Neural cell (in vitro differentiated cells): ENCODE measurements around the gene DTD1. TPM values are rescaled to one million over a fixed set of nuclear protein-coding genes. Genes with fewer than 3 reads are reported as not detected.

Experiments used
- H2AFZ ChIP-seq: fragments of 200-600, 300-800 bp; sonication (generic), shearing (Covaris generic); 2 replicates; pipeline ENCODE4 v1.6.0; 2014; ENCODE audit warnings: low read depth, mild to moderate bottlenecking, antibody characterized with exemption, low read length, moderate library complexity
- H3F3A ChIP-seq: fragments of 200-600 bp; shearing (Covaris generic); 2 replicates; pipeline ENCODE4 v1.6.1; 2016; ENCODE audit warnings: mild to moderate bottlenecking, moderate library complexity, mixed read lengths, antibody characterized with exemption, low read length; ENCODE audit not compliant: insufficient read depth, poor library complexity, severe bottlenecking
- H3K27ac ChIP-seq: fragments of 200-600, 300-800 bp; sonication (generic), shearing (Covaris generic); 2 replicates; pipeline ENCODE4 v1.5.1; 2014; ENCODE audit warnings: mild to moderate bottlenecking, low read length, moderate library complexity
- H3K27me3 ChIP-seq: fragments of 300-800, 200-600 bp; sonication (generic), shearing (Covaris generic); 2 replicates; pipeline ENCODE4 v1.6.0; 2014; ENCODE audit warnings: mild to moderate bottlenecking, low read depth, low read length, moderate library complexity; ENCODE audit not compliant: insufficient read depth
- H3K36me3 ChIP-seq: fragments of 300-800, 200-600 bp; sonication (generic), shearing (Covaris generic); 2 replicates; pipeline ENCODE4 v1.5.1; 2014; ENCODE audit warnings: mild to moderate bottlenecking, antibody characterized with exemption, low read length, moderate library complexity; ENCODE audit not compliant: insufficient read depth
- H3K4me2 ChIP-seq: fragments of 300-800, 200-600 bp; sonication (generic), shearing (Covaris generic); 2 replicates; pipeline ENCODE4 v1.6.0; 2014; ENCODE audit warnings: mild to moderate bottlenecking, low read length
- H3K4me3 ChIP-seq: fragments of 300-800, 200-600 bp; sonication (generic), shearing (Covaris generic); 2 replicates; pipeline ENCODE4 v1.5.1; 2014; ENCODE audit warnings: mild to moderate bottlenecking, low read length, moderate library complexity
- H3K79me2 ChIP-seq: fragments of 200-600 bp; shearing (Covaris generic); replicated peaks from 2 replicates; pipeline ENCODE4 v1.6.0; 2014; ENCODE audit warnings: mild to moderate bottlenecking, low read length, moderate library complexity; ENCODE audit not compliant: insufficient read depth
- H3K9ac ChIP-seq: fragments of 300-800, 200-600 bp; sonication (generic), shearing (Covaris generic); 2 replicates; pipeline ENCODE4 v1.6.1; 2016; ENCODE audit warnings: mild to moderate bottlenecking, low read length, mixed read lengths
- H3K9me2 ChIP-seq: fragments of 200-600 bp; shearing (Covaris generic); 2 replicates; pipeline ENCODE4 v1.6.1; 2016; ENCODE audit warnings: mild to moderate bottlenecking, low read length, mixed read lengths; ENCODE audit not compliant: insufficient read depth
- H3K9me3 ChIP-seq: fragments of 200-600, 300-800 bp; sonication (generic), shearing (Covaris generic); 2 replicates; pipeline ENCODE4 v1.6.1; 2016; ENCODE audit warnings: mild to moderate bottlenecking, mixed run types, low read length, moderate library complexity, mixed read lengths
- H4K20me1 ChIP-seq: fragments of 200-600 bp; shearing (Covaris generic); 2 replicates; pipeline ENCODE4 v1.6.1; 2016; ENCODE audit warnings: mild to moderate bottlenecking, mixed run types; ENCODE audit not compliant: insufficient read depth
- EP300 ChIP-seq: fragments of 450-650 bp; conservative IDR thresholded peaks from 2 replicates; pipeline ENCODE4 v1.6.1; 2014; ENCODE audit warnings: antibody characterized with exemption, mild to moderate bottlenecking, moderate library complexity; ENCODE audit not compliant: poor library complexity, severe bottlenecking
- EZH2 ChIP-seq: fragments of 200-600, 300-800 bp; shearing (Covaris generic), sonication (generic); IDR thresholded peaks from 2 replicates; pipeline ENCODE4 v1.6.1; 2014; ENCODE audit warnings: antibody characterized with exemption, low read length, borderline replicate concordance, mild to moderate bottlenecking; ENCODE audit not compliant: insufficient read depth, poor library complexity, severe bottlenecking
- MXI1 ChIP-seq: fragments of 450-650 bp; conservative IDR thresholded peaks from 2 replicates; pipeline ENCODE4 v1.6.1; 2014; ENCODE audit warnings: antibody characterized with exemption, mild to moderate bottlenecking; ENCODE audit not compliant: poor library complexity, severe bottlenecking
- POLR2AphosphoS5 ChIP-seq: IDR thresholded peaks from 2 replicates; pipeline ENCODE4 v1.6.1; 2012
- RAD21 ChIP-seq: fragments of 450-650 bp; conservative IDR thresholded peaks from 2 replicates; pipeline ENCODE4 v1.6.1; 2014; ENCODE audit warnings: antibody characterized with exemption, mild to moderate bottlenecking, moderate library complexity
- SMC3 ChIP-seq: fragments of 450-650 bp; conservative IDR thresholded peaks from 2 replicates; pipeline ENCODE4 v1.6.1; 2014; ENCODE audit warnings: antibody characterized with exemption, mild to moderate bottlenecking, moderate library complexity; ENCODE audit not compliant: poor library complexity
- TAF1 ChIP-seq: IDR thresholded peaks from 2 replicates; pipeline ENCODE4 v1.6.1; 2012; ENCODE audit warnings: low read depth
- polyA plus RNA-seq: library from polyadenylated mRNA; depleted of rRNA; stranded (reverse); fragments of >200 nt; gene quantifications from 2 replicates; pipeline ENCODE4 v1.2.3, GENCODE V29; 2014
- TF ChIP-seq, protein P1 (sequence below): IDR thresholded peaks from 2 replicates; pipeline ENCODE4 v1.6.1; 2012; ENCODE audit warnings: borderline replicate concordance
- TF ChIP-seq, protein P2 (sequence below): fragments of 450-650 bp; IDR thresholded peaks from 2 replicates; pipeline ENCODE4 v1.5.1; 2014; ENCODE audit warnings: antibody characterized with exemption, mild to moderate bottlenecking, moderate library complexity; ENCODE audit not compliant: poor library complexity, severe bottlenecking

Gene DTD1
- polyA plus RNA-seq, 1 donor from 2014 or later, result 337 TPM

DNA sequence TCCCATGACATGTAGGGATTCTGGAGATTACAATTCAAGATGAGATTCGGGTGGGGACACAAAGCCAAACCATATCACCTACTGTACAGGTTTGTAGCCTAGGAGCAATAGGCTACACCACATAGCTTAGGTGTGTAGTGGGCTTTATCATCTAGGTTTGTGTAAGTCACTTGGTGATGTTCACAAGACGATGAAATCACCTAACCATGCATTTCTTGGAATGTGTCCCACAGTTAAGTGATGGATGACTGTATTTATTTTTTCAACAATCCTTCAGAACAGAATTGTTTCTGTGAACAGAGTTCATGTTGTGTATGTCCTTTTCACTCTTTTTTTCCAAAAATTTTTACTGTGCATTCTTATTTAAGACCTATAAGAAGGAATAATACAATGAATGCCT is 76.1 kb downstream of the DTD1 start:
- Histone ChIP-seq H3K9me2 (no peaks in the 10 kb centered on the region), H3K36me3 (no peaks in the 10 kb centered on the region), H3K27me3 (no peaks in the 10 kb centered on the region), H3K27ac (no peak overlapping the region), H3K4me2 (no peak overlapping the region), H2AFZ (no peak overlapping the region), H3F3A (no peaks in the 10 kb centered on the region), H3K79me2 (no peaks in the 10 kb centered on the region), H3K9me3 (no peaks in the 10 kb centered on the region), H3K4me3 (no peak overlapping the region), H3K9ac (no peak overlapping the region), H4K20me1 (no peaks in the 10 kb centered on the region)
- no peak for TF ChIP-seq POLR2AphosphoS5
- no peak for TF ChIP-seq MXI1
- no peak for TF ChIP-seq SMC3
- no peak for TF ChIP-seq TAF1
- TF ChIP-seq EP300, result no peak
- TF ChIP-seq RAD21, result no peak
- TF ChIP-seq, protein P1, sequence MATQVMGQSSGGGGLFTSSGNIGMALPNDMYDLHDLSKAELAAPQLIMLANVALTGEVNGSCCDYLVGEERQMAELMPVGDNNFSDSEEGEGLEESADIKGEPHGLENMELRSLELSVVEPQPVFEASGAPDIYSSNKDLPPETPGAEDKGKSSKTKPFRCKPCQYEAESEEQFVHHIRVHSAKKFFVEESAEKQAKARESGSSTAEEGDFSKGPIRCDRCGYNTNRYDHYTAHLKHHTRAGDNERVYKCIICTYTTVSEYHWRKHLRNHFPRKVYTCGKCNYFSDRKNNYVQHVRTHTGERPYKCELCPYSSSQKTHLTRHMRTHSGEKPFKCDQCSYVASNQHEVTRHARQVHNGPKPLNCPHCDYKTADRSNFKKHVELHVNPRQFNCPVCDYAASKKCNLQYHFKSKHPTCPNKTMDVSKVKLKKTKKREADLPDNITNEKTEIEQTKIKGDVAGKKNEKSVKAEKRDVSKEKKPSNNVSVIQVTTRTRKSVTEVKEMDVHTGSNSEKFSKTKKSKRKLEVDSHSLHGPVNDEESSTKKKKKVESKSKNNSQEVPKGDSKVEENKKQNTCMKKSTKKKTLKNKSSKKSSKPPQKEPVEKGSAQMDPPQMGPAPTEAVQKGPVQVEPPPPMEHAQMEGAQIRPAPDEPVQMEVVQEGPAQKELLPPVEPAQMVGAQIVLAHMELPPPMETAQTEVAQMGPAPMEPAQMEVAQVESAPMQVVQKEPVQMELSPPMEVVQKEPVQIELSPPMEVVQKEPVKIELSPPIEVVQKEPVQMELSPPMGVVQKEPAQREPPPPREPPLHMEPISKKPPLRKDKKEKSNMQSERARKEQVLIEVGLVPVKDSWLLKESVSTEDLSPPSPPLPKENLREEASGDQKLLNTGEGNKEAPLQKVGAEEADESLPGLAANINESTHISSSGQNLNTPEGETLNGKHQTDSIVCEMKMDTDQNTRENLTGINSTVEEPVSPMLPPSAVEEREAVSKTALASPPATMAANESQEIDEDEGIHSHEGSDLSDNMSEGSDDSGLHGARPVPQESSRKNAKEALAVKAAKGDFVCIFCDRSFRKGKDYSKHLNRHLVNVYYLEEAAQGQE, result no peak
- TF ChIP-seq, protein P2, sequence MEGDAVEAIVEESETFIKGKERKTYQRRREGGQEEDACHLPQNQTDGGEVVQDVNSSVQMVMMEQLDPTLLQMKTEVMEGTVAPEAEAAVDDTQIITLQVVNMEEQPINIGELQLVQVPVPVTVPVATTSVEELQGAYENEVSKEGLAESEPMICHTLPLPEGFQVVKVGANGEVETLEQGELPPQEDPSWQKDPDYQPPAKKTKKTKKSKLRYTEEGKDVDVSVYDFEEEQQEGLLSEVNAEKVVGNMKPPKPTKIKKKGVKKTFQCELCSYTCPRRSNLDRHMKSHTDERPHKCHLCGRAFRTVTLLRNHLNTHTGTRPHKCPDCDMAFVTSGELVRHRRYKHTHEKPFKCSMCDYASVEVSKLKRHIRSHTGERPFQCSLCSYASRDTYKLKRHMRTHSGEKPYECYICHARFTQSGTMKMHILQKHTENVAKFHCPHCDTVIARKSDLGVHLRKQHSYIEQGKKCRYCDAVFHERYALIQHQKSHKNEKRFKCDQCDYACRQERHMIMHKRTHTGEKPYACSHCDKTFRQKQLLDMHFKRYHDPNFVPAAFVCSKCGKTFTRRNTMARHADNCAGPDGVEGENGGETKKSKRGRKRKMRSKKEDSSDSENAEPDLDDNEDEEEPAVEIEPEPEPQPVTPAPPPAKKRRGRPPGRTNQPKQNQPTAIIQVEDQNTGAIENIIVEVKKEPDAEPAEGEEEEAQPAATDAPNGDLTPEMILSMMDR, result no peak
- TF ChIP-seq EZH2, result no peak

DNA sequence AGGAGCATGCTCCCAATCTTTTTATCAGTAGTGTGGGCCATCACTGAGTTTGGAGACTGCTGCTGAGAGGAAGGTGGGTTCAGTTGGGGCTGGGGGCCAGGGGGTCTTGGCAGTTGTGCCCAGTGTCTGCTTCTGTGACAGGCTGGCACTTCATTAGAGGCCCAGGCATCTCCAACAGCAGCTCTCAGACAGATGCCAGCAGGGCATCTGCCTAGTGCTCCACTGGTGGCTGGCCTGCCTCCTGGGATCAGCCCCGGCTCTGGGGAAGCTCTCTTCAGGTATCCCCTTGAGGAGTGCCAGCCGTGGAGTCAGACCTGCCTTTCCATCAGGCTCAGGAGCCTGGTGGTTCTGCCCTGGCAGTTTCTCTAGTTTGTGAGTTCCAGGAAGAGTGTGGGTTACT is 77.3 kb downstream of the DTD1 start:
- no peaks in the 10 kb centered on the region for H3K9me3 ChIP-seq
- H3K9me2 ChIP-seq, result no peaks in the 10 kb centered on the region
- no peaks in the 10 kb centered on the region for H4K20me1 ChIP-seq
- H3F3A ChIP-seq, result no peaks in the 10 kb centered on the region
- no peaks in the 10 kb centered on the region for H3K36me3 ChIP-seq
- no peak overlapping the region for H3K4me3 ChIP-seq
- no peak overlapping the region for H3K9ac ChIP-seq
- no peaks in the 10 kb centered on the region for H3K27me3 ChIP-seq
- no peak overlapping the region for H2AFZ ChIP-seq
- H3K4me2 ChIP-seq, result no peak overlapping the region
- no peak overlapping the region for H3K27ac ChIP-seq
- TF ChIP-seq SMC3 (no peak), POLR2AphosphoS5 (no peak), TAF1 (no peak), EZH2 (no peak), MXI1 (no peak), EP300 (no peak), RAD21 (no peak)
- TF ChIP-seq, protein P2, result no peak
- TF ChIP-seq, protein P1, result no peak
- no peaks in the 10 kb centered on the region for H3K79me2 ChIP-seq
